AG04450 (cell line): ENCODE results near the gene PIAS1. TPM values are rescaled to one million over a fixed set of nuclear protein-coding genes. Genes with fewer than 3 reads are reported as not detected.

ENCODE experiments used
- CTCF ChIA-PET: fragments of 300-600, 350-600 bp; formaldehyde crosslinking; extraction: SDS; loops from one replicate; lab custom pipeline; 2022; ENCODE audit warnings: antibody characterized with exemption, inconsistent platforms; lab: Charles Lee
- POLR2A ChIA-PET: fragments of 350-600 bp; formaldehyde crosslinking; extraction: SDS; loops from one replicate; lab custom pipeline; 2021; ENCODE audit warnings: antibody characterized with exemption, inconsistent platforms; lab: Yijun Ruan, JAX
- DNase-seq: peaks from one replicate; pipeline ENCODE4 v3.0.0-alpha.2; 2011; ENCODE audit warnings: low read depth, low spot score
- H3K27ac ChIP-seq: one replicate; pipeline ENCODE4 v1.5.1; 2012; ENCODE audit warnings: low read depth, low read length, control low read depth
- H3K27me3 ChIP-seq: one replicate; pipeline ENCODE4 v1.6.0; 2012; ENCODE audit warnings: low read length; ENCODE audit not compliant: control insufficient read depth, insufficient read depth
- H3K4me3 ChIP-seq: 2 replicates; pipeline ENCODE4 v1.5.1; 2011; ENCODE audit warnings: mild to moderate bottlenecking, low read depth, low read length, control low read depth
- H3K9me3 ChIP-seq: 2 replicates; pipeline ENCODE4 v1.5.1; 2012; ENCODE audit warnings: low read length; ENCODE audit not compliant: control insufficient read depth, insufficient read depth
- polyA plus RNA-seq: library from polyadenylated mRNA; depleted of rRNA; stranded (reverse); fragments of >200 nt; gene quantifications from 2 replicates; pipeline ENCODE4 v1.2.3, GENCODE V29; 2011
- TF ChIP-seq, protein P1 (sequence below): IDR thresholded peaks from 2 replicates; pipeline ENCODE4 v1.5.1; 2011; ENCODE audit warnings: low read depth, low read length, control low read depth, inconsistent platforms

The PIAS1 gene
- polyA plus RNA-seq, 1 experiment = 38.9 TPM

DNA sequence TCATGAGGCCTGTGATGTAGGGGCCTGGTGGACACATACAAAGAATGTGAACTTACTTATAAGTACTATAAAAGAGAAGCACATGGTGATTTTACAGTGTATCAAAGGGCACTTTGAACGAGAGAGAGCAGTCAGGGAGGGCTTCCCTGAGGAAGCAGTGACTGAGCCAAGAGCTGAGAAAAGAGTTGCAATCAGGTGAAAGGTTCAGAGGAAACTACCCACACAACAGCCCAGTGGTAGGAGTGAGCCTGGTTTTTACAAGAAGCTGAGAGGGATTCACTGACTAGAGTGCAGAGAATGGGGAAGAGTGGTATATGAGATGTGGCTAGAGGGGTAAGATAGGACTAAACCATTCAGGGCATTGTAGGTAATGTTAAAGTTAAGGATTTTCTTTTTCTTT, 93.9 kb downstream of the PIAS1 start:
- Histone ChIP-seq H3K27ac (no peak overlapping the region), H3K9me3 (no peaks in the 10 kb centered on the region), H3K4me3 (no peak overlapping the region), H3K27me3 (no peaks in the 10 kb centered on the region)
- ChIA-PET POLR2A (no interaction called here), CTCF (no interaction called here)
- no peak for DNase-seq
- TF ChIP-seq, protein P1, sequence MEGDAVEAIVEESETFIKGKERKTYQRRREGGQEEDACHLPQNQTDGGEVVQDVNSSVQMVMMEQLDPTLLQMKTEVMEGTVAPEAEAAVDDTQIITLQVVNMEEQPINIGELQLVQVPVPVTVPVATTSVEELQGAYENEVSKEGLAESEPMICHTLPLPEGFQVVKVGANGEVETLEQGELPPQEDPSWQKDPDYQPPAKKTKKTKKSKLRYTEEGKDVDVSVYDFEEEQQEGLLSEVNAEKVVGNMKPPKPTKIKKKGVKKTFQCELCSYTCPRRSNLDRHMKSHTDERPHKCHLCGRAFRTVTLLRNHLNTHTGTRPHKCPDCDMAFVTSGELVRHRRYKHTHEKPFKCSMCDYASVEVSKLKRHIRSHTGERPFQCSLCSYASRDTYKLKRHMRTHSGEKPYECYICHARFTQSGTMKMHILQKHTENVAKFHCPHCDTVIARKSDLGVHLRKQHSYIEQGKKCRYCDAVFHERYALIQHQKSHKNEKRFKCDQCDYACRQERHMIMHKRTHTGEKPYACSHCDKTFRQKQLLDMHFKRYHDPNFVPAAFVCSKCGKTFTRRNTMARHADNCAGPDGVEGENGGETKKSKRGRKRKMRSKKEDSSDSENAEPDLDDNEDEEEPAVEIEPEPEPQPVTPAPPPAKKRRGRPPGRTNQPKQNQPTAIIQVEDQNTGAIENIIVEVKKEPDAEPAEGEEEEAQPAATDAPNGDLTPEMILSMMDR = no peak

- ChIA-PET POLR2A (no interaction called here), CTCF (interaction anchor here (1.5 kb wide), 1 partner anchor 286 kb away, joined by 7 read pairs; no protein-coding TSS in a partner anchor)
- Histone ChIP-seq H3K27me3 (no peaks in the 10 kb centered on the region), H3K4me3 (no peak overlapping the region), H3K9me3 (no peaks in the 10 kb centered on the region), H3K27ac (no peak overlapping the region)
- TF ChIP-seq, protein P1 = no peak
- DNase-seq = no peak
Observed at GRCh38 chr15:68149059-68149458, 94.9 kb downstream of the PIAS1 start.

DNA sequence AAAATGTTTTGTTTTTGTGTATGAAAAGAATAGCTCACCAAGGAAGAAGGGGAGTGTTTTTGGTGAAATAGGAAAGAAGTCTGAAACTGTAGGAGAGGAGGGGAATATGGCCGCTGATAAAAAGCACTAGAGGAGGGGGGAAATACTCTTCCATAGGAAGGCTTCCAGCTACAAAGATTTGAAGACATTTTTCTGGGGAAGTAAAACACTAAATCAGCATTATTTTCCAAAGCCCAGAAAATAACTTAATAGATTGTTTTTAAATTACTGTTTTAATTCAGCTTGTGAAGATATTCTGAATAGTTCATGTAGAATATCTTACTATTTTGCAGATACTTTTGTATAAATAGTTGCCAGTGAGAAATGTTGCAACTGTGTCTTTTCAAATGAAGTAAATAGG, 96.1 kb downstream of the PIAS1 start:
- Histone ChIP-seq H3K27me3 (no peaks in the 10 kb centered on the region), H3K27ac (no peak overlapping the region), H3K4me3 (no peak overlapping the region), H3K9me3 (no peaks in the 10 kb centered on the region)
- POLR2A ChIA-PET = no interaction called here
- TF ChIP-seq, protein P1 = no peak
- DNase-seq = no peak
- CTCF ChIA-PET = interaction anchor here (1.1 to 1.5 kb wide), 2 partner anchors 35 to 287 kb away, joined by 4 to 7 read pairs; no protein-coding TSS in a partner anchor

GRCh38 chr15:68151277-68151676, 97.2 kb downstream of the PIAS1 start:
- DNase-seq = no peak
- H3K4me3 ChIP-seq = no peak overlapping the region
- CTCF ChIA-PET = interaction anchor here (0.6 to 5.8 kb wide), 2 partner anchors 94 to 287 kb away, joined by 3 to 105 read pairs; no protein-coding TSS in a partner anchor
- no peaks in the 10 kb centered on the region for H3K27me3 ChIP-seq
- TF ChIP-seq, protein P1 = no peak
- H3K27ac ChIP-seq = no peak overlapping the region
- POLR2A ChIA-PET = interaction anchor here (0.6 kb wide), 1 partner anchor 924 kb away, joined by 3 read pairs; no protein-coding TSS in a partner anchor
- H3K9me3 ChIP-seq = no peaks in the 10 kb centered on the region

DNA sequence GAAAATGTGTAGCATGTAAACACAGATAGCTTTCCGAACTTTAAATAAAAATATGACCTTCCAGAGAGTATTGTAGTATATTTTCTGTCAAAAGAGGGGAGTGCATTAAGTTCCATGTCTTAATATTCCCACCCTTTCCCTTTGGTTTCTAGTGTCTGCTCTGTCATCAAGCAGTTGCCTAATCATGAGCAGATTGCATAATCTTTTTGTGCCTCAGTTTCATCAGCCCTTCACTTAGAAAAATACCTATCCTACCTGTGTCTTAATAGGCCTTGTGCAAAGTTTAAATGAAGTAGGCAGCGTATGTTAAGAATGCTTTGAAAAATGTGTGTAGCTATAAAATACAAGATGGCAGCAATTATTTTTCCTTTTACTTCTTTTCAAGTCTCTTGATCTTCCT, 98.2 kb downstream of the PIAS1 start:
- H3K9me3 ChIP-seq = no peaks in the 10 kb centered on the region
- no peak overlapping the region for H3K27ac ChIP-seq
- TF ChIP-seq, protein P1 = no peak
- no peak for DNase-seq
- no peaks in the 10 kb centered on the region for H3K27me3 ChIP-seq
- POLR2A ChIA-PET = interaction anchor here (0.6 to 0.7 kb wide), 2 partner anchors 25 to 122 kb away, joined by 4 to 7 read pairs; no protein-coding TSS in a partner anchor
- CTCF ChIA-PET = interaction anchor here (0.5 to 5.8 kb wide), 9 partner anchors 20 to 300 kb away, joined by 3 to 105 read pairs (median 3); no protein-coding TSS in a partner anchor
- H3K4me3 ChIP-seq = no peak overlapping the region
